GM23338 (cell line): ENCODE measurements around the gene SIRPD. TPM values are rescaled to one million over a fixed set of nuclear protein-coding genes. Genes with fewer than 3 reads are reported as not detected.

Experiments
- ATAC-seq: fragments of 200-7000 bp; cut with Tn5 transposase; 3 replicates; pipeline ENCODE4 v1.9.1; 2020
- DNase-seq: peaks from one replicate; pipeline ENCODE4 v3.0.0-alpha.2; 2015; ENCODE audit warnings: low spot score
- H2AFZ ChIP-seq: fragments of 200-600 bp; sonication (generic); 2 replicates; pipeline ENCODE4 v1.8.0; 2016; ENCODE audit warnings: antibody characterized with exemption, mild to moderate bottlenecking, moderate library complexity
- H3F3A ChIP-seq: fragments of 200-600 bp; sonication (generic); replicated peaks from 2 replicates; pipeline ENCODE4 v1.8.0; 2017; ENCODE audit warnings: antibody characterized with exemption, mixed run types, low read depth
- H3K27ac ChIP-seq: fragments of 200-600 bp; sonication (generic); 2 replicates; pipeline ENCODE4 v1.6.1; 2016; ENCODE audit warnings: low read depth
- H3K27me3 ChIP-seq: fragments of 200-600 bp; sonication (generic); 2 replicates; pipeline ENCODE4 v1.8.0; 2016; ENCODE audit warnings: mild to moderate bottlenecking, mixed run types, moderate library complexity; ENCODE audit not compliant: insufficient read depth
- H3K36me3 ChIP-seq: fragments of 200-600 bp; sonication (generic); 2 replicates; pipeline ENCODE4 v1.8.0; 2016; ENCODE audit warnings: mild to moderate bottlenecking; ENCODE audit not compliant: insufficient read depth
- H3K4me1 ChIP-seq: fragments of 200-600 bp; sonication (generic); 2 replicates; pipeline ENCODE4 v1.8.0; 2016; ENCODE audit warnings: mild to moderate bottlenecking, moderate library complexity; ENCODE audit not compliant: insufficient read depth
- H3K4me2 ChIP-seq: fragments of 200-600 bp; sonication (generic); 2 replicates; pipeline ENCODE4 v1.7.1; 2017; ENCODE audit warnings: mixed run types
- H3K4me3 ChIP-seq: fragments of 200-600 bp; sonication (generic); 2 replicates; pipeline ENCODE4 v1.6.1; 2016; ENCODE audit warnings: mixed run types
- H3K79me2 ChIP-seq: fragments of 200-600 bp; sonication (generic); replicated peaks from 2 replicates; pipeline ENCODE4 v1.8.0; 2017; ENCODE audit warnings: mild to moderate bottlenecking; ENCODE audit not compliant: insufficient read depth
- H3K9me2 ChIP-seq: fragments of 200-600 bp; sonication (generic); 2 replicates; pipeline ENCODE4 v1.8.0; 2017; ENCODE audit not compliant: insufficient read depth
- H4K20me1 ChIP-seq: fragments of 200-600 bp; sonication (generic); replicated peaks from 2 replicates; pipeline ENCODE4 v1.8.0; 2017; ENCODE audit warnings: mild to moderate bottlenecking; ENCODE audit not compliant: insufficient read depth
- H3K27ac Mint-ChIP-seq: 2 replicates; pipeline ENCODE4 v1.8.0; 2020; ENCODE audit warnings: inconsistent platforms, mild to moderate bottlenecking, moderate library complexity, mixed read lengths
- H3K27me3 Mint-ChIP-seq: 3 replicates; pipeline ENCODE4 v1.8.0; 2022; ENCODE audit warnings: low read depth, mild to moderate bottlenecking, moderate library complexity, mixed read lengths, inconsistent platforms; ENCODE audit not compliant: insufficient read depth, poor library complexity
- H3K36me3 Mint-ChIP-seq: 3 replicates; pipeline ENCODE4 v1.8.0; 2021; ENCODE audit warnings: low read depth, mild to moderate bottlenecking, inconsistent platforms, moderate library complexity, mixed read lengths
- H3K4me1 Mint-ChIP-seq: 3 replicates; pipeline ENCODE4 v1.8.0; 2020; ENCODE audit warnings: mild to moderate bottlenecking, inconsistent platforms, mixed read lengths
- H3K4me3 Mint-ChIP-seq: 3 replicates; pipeline ENCODE4 v1.8.0; 2021; ENCODE audit warnings: moderate library complexity, mild to moderate bottlenecking, inconsistent platforms, mixed read lengths
- H3K9me3 Mint-ChIP-seq: 3 replicates; pipeline ENCODE4 v1.8.0; 2020; ENCODE audit warnings: moderate library complexity, mild to moderate bottlenecking, inconsistent platforms, mixed read lengths
- EZH2 ChIP-seq: fragments of 200-600 bp; sonication (generic); IDR thresholded peaks from one replicate; pipeline ENCODE4 v1.8.0; 2017; ENCODE audit warnings: antibody characterized with exemption, mild to moderate bottlenecking, low read depth; ENCODE audit not compliant: unreplicated experiment
- JUNB ChIP-seq: IDR thresholded peaks from one replicate; pipeline ENCODE4 v1.6.1; 2016; ENCODE audit warnings: antibody characterized with exemption; ENCODE audit not compliant: unreplicated experiment
- POLR2AphosphoS5 ChIP-seq: IDR thresholded peaks from 2 replicates; pipeline ENCODE4 v1.6.1; 2016; ENCODE audit warnings: antibody characterized with exemption, low read depth
- ZNF114 ChIP-seq: fragments of 250-450 bp; sonication (Bioruptor Pico); IDR thresholded peaks from 2 replicates; pipeline ENCODE4 v1.5.0; 2020; ENCODE audit warnings: mild to moderate bottlenecking, moderate library complexity
- ZNF331 ChIP-seq: fragments of 250-450 bp; sonication (Bioruptor Pico); IDR thresholded peaks from 2 replicates; pipeline ENCODE4 v1.5.0; 2020; ENCODE audit warnings: low read depth, mild to moderate bottlenecking, moderate library complexity
- polyA plus RNA-seq: library from polyadenylated mRNA; unstranded; fragments of >200 nt; fragmentation: Nextera tagmentation; extraction: Ambion mirVana; gene quantifications from 2 replicates; pipeline ENCODE4 v1.2.1, GENCODE V29; 2016
- total RNA-seq: library from RNA; depleted of rRNA; stranded (reverse); fragments of >200 nt; shearing (Covaris generic); gene quantifications from 2 replicates; pipeline ENCODE4 v1.2.3, GENCODE V29; 2014
- TF ChIP-seq, protein P1 (sequence below): fragments of 250-450 bp; sonication (Bioruptor Pico); IDR thresholded peaks from 2 replicates; pipeline ENCODE4 v1.5.0; 2020; ENCODE audit warnings: mild to moderate bottlenecking, moderate library complexity
- TF ChIP-seq, protein P2 (sequence below): IDR thresholded peaks from one replicate; pipeline ENCODE4 v1.6.1; 2018; ENCODE audit warnings: antibody characterized with exemption; ENCODE audit not compliant: unreplicated experiment

Gene SIRPD
- total and polyA plus RNA-seq, 2 experiments from 2014 or later = not detected

DNA sequence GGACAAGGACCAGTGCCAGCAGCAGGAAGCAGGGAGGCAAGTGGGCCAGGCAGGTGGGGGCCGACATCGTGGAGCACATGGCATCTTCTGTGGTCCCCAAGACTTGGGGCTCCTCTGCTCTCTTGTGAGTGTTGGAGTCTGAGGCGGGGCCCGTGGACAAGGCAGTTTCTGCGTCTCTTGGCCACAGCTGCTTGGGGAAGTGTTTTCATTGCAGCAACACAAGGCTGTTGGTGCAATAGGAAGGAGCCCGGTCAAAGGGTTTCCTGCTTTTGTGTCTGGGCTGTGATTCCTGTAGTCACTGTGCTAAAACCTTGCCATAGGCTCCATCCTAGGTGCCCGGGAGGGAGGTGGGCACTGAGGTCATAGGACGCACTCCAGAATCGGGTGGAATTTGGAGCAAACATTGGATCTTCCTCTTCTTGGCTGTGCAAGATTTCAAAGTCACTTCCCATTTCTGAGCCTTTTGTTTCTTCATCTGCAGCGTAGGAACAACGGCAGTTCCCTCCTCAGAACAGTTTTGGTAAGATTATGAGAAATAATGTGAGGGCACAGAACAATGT is 66.1 kb downstream of the SIRPD start, which contains the start of gene SIRPB2:
Gene SIRPB2 (minus strand): TSS at position 140 of the 560 bp plus-strand sequence. CDS start 61 bp downstream, at position 79.
- peaks cover 4% of the 10 kb centered on the region for H3K27me3 Mint-ChIP-seq
- H3K4me2 ChIP-seq = no peak within 1 kb of the TSS

More for the DNA sequence above, 66.1 kb downstream of the SIRPD start, which contains the start of gene SIRPB2:
- Histone ChIP-seq H3K79me2 (no peaks in the 10 kb centered on the region), H3K27ac (no peak within 1 kb of the TSS), H4K20me1 (no peaks in the 10 kb centered on the region; the same call in 1 of the 2 replicates), H3K36me3 (no peaks in the 10 kb centered on the region), H2AFZ (peak within 1 kb of the TSS; percentile 60), H3F3A (no peaks in the 10 kb centered on the region), H3K4me1 (no peaks in the 10 kb centered on the region), H3K9me2 (no peaks in the 10 kb centered on the region), H3K27me3 (no peaks in the 10 kb centered on the region), H3K4me3 (no peak within 1 kb of the TSS)
- no peak for DNase-seq
- H3K4me1 Mint-ChIP-seq = no peaks in the 10 kb centered on the region; the same call in 2 of the 3 replicates
- no peak for ATAC-seq
- H3K4me3 Mint-ChIP-seq = no peak within 1 kb of the TSS
- H3K36me3 Mint-ChIP-seq = no peaks in the 10 kb centered on the region
- no peaks in the 10 kb centered on the region for H3K9me3 Mint-ChIP-seq
- TF ChIP-seq ZNF114 (CRISPR knock-in tag) = no peak
- TF ChIP-seq ZNF331 (CRISPR knock-in tag) = no peak
- TF ChIP-seq, protein P1, sequence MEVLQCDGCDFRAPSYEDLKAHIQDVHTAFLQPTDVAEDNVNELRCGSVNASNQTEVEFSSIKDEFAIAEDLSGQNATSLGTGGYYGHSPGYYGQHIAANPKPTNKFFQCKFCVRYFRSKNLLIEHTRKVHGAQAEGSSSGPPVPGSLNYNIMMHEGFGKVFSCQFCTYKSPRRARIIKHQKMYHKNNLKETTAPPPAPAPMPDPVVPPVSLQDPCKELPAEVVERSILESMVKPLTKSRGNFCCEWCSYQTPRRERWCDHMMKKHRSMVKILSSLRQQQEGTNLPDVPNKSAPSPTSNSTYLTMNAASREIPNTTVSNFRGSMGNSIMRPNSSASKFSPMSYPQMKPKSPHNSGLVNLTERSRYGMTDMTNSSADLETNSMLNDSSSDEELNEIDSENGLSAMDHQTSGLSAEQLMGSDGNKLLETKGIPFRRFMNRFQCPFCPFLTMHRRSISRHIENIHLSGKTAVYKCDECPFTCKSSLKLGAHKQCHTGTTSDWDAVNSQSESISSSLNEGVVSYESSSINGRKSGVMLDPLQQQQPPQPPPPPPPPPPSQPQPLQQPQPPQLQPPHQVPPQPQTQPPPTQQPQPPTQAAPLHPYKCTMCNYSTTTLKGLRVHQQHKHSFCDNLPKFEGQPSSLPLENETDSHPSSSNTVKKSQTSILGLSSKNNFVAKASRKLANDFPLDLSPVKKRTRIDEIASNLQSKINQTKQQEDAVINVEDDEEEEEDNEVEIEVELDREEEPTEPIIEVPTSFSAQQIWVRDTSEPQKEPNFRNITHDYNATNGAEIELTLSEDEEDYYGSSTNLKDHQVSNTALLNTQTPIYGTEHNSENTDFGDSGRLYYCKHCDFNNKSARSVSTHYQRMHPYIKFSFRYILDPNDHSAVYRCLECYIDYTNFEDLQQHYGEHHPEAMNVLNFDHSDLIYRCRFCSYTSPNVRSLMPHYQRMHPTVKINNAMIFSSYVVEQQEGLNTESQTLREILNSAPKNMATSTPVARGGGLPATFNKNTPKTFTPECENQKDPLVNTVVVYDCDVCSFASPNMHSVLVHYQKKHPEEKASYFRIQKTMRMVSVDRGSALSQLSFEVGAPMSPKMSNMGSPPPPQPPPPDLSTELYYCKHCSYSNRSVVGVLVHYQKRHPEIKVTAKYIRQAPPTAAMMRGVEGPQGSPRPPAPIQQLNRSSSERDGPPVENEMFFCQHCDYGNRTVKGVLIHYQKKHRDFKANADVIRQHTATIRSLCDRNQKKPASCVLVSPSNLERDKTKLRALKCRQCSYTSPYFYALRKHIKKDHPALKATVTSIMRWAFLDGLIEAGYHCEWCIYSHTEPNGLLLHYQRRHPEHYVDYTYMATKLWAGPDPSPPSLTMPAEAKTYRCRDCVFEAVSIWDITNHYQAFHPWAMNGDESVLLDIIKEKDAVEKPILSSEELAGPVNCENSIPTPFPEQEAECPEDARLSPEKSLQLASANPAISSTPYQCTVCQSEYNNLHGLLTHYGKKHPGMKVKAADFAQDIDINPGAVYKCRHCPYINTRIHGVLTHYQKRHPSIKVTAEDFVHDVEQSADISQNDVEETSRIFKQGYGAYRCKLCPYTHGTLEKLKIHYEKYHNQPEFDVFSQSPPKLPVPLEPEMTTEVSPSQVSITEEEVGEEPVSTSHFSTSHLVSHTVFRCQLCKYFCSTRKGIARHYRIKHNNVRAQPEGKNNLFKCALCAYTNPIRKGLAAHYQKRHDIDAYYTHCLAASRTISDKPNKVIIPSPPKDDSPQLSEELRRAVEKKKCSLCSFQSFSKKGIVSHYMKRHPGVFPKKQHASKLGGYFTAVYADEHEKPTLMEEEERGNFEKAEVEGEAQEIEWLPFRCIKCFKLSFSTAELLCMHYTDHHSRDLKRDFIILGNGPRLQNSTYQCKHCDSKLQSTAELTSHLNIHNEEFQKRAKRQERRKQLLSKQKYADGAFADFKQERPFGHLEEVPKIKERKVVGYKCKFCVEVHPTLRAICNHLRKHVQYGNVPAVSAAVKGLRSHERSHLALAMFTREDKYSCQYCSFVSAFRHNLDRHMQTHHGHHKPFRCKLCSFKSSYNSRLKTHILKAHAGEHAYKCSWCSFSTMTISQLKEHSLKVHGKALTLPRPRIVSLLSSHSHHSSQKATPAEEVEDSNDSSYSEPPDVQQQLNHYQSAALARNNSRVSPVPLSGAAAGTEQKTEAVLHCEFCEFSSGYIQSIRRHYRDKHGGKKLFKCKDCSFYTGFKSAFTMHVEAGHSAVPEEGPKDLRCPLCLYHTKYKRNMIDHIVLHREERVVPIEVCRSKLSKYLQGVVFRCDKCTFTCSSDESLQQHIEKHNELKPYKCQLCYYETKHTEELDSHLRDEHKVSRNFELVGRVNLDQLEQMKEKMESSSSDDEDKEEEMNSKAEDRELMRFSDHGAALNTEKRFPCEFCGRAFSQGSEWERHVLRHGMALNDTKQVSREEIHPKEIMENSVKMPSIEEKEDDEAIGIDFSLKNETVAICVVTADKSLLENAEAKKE (CRISPR knock-in tag) = no peak
- TF ChIP-seq JUNB = no peak
- TF ChIP-seq EZH2 = no peak
- TF ChIP-seq POLR2AphosphoS5 = no peak
- TF ChIP-seq, protein P2, sequence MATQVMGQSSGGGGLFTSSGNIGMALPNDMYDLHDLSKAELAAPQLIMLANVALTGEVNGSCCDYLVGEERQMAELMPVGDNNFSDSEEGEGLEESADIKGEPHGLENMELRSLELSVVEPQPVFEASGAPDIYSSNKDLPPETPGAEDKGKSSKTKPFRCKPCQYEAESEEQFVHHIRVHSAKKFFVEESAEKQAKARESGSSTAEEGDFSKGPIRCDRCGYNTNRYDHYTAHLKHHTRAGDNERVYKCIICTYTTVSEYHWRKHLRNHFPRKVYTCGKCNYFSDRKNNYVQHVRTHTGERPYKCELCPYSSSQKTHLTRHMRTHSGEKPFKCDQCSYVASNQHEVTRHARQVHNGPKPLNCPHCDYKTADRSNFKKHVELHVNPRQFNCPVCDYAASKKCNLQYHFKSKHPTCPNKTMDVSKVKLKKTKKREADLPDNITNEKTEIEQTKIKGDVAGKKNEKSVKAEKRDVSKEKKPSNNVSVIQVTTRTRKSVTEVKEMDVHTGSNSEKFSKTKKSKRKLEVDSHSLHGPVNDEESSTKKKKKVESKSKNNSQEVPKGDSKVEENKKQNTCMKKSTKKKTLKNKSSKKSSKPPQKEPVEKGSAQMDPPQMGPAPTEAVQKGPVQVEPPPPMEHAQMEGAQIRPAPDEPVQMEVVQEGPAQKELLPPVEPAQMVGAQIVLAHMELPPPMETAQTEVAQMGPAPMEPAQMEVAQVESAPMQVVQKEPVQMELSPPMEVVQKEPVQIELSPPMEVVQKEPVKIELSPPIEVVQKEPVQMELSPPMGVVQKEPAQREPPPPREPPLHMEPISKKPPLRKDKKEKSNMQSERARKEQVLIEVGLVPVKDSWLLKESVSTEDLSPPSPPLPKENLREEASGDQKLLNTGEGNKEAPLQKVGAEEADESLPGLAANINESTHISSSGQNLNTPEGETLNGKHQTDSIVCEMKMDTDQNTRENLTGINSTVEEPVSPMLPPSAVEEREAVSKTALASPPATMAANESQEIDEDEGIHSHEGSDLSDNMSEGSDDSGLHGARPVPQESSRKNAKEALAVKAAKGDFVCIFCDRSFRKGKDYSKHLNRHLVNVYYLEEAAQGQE = no peak
- no peak within 1 kb of the TSS for H3K27ac Mint-ChIP-seq
